ENCODE data around the gene B3GNT2. TPM values are rescaled to one million over a fixed set of nuclear protein-coding genes. Genes with fewer than 3 reads are reported as not detected.

Gene B3GNT2
- total and polyA plus RNA-seq, 2 experiments from 2014 or later, result 35.5 to 70.4 TPM

DNA sequence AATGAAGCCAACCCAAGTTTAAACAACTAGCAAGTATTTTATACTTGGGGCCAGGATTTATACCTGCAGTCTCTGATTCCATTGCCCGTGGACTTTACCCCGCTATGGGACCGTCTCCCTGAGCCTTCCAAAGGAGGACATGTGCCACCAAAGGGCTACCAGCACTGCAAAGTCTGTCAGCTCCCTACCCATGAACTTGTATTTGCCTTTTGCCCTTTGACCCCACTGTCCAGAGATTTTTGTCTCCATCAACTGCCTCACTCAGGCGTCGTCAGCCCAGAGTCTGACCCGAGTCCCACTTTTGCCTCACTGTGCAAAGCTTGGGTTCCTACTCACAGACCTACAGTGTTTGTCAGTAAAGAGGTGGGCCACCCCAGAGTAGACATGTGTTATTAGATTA lies 40.6 kb downstream of the B3GNT2 start:
- H3K9me3 Mint-ChIP-seq, result no peaks in the 10 kb centered on the region
- H3K4me1 Mint-ChIP-seq, result peaks cover 7% of the 10 kb centered on the region
- no peaks in the 10 kb centered on the region for H3K79me2 ChIP-seq (replicated peaks; ENCODE audit: insufficient read depth)
- DNase-seq (ENCODE audit: low spot score), result no peak
- H4K20me1 ChIP-seq (replicated peaks; ENCODE audit: insufficient read depth), result no peaks in the 10 kb centered on the region
- H3K4me2 ChIP-seq, result no peak overlapping the region
- H3K27me3 Mint-ChIP-seq (ENCODE audit: insufficient read depth, low read depth, poor library complexity), result peaks cover 2% of the 10 kb centered on the region
- no peaks in the 10 kb centered on the region for H3K4me1 ChIP-seq (ENCODE audit: insufficient read depth)
- no peak overlapping the region for H3K27ac Mint-ChIP-seq
- no peak overlapping the region for H3K27ac ChIP-seq (ENCODE audit: low read depth)
- ATAC-seq, result no peak
- no peaks in the 10 kb centered on the region for H3K36me3 Mint-ChIP-seq (ENCODE audit: low read depth)
- H3K4me3 Mint-ChIP-seq, result no peak overlapping the region
- H3K9me2 ChIP-seq (ENCODE audit: insufficient read depth), result no peaks in the 10 kb centered on the region
- H3K36me3 ChIP-seq (ENCODE audit: insufficient read depth), result no peaks in the 10 kb centered on the region
- H3F3A ChIP-seq (replicated peaks; ENCODE audit: low read depth), result no peaks in the 10 kb centered on the region
- no peak overlapping the region for H2AFZ ChIP-seq
- TF ChIP-seq, protein P1, sequence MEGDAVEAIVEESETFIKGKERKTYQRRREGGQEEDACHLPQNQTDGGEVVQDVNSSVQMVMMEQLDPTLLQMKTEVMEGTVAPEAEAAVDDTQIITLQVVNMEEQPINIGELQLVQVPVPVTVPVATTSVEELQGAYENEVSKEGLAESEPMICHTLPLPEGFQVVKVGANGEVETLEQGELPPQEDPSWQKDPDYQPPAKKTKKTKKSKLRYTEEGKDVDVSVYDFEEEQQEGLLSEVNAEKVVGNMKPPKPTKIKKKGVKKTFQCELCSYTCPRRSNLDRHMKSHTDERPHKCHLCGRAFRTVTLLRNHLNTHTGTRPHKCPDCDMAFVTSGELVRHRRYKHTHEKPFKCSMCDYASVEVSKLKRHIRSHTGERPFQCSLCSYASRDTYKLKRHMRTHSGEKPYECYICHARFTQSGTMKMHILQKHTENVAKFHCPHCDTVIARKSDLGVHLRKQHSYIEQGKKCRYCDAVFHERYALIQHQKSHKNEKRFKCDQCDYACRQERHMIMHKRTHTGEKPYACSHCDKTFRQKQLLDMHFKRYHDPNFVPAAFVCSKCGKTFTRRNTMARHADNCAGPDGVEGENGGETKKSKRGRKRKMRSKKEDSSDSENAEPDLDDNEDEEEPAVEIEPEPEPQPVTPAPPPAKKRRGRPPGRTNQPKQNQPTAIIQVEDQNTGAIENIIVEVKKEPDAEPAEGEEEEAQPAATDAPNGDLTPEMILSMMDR (conservative IDR thresholded peaks at IDR 0.05; ENCODE audit: low read depth in 2 of 2), result no peak
- TF ChIP-seq STAT1 (IDR thresholded peaks at IDR 0.05; ENCODE audit: unreplicated experiment), result no peak
- no peaks in the 10 kb centered on the region for H3K27me3 ChIP-seq (ENCODE audit: insufficient read depth)
- H3K4me3 ChIP-seq, result no peak overlapping the region

DNA sequence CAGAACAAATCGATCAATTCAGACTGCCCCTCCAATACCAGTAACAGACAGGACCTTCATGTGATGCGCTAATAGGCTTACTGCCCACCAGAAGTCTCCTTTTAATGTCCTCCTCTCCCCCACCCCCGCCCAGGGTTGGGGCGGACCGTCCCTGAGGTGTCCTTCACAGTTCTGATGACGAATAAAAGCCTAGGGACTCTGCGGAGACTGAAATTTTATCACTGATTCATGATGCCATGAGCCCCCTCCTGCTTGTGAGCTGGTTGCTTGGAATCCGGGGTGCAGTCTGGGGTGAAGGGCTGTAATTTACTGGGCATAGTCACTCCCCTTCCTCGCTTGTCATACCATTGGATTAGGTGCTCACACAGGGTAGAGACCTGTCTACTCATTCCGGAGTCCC lies 42.3 kb downstream of the B3GNT2 start:
- Histone ChIP-seq H3K4me3 (no peak overlapping the region), H4K20me1 (replicated peaks; ENCODE audit: insufficient read depth) (no peaks in the 10 kb centered on the region), H3K36me3 (ENCODE audit: insufficient read depth) (no peaks in the 10 kb centered on the region), H3K27ac (ENCODE audit: low read depth) (no peak overlapping the region), H3K79me2 (replicated peaks; ENCODE audit: insufficient read depth) (no peaks in the 10 kb centered on the region), H3K4me1 (ENCODE audit: insufficient read depth) (no peaks in the 10 kb centered on the region), H3K9me2 (ENCODE audit: insufficient read depth) (no peaks in the 10 kb centered on the region), H3K4me2 (no peak overlapping the region), H2AFZ (no peak overlapping the region), H3K27me3 (ENCODE audit: insufficient read depth) (no peaks in the 10 kb centered on the region), H3F3A (replicated peaks; ENCODE audit: low read depth) (no peaks in the 10 kb centered on the region)
- Mint-ChIP-seq H3K4me1 (peaks cover 4% of the 10 kb centered on the region; the same call in 2 of the 3 replicates), H3K27me3 (ENCODE audit: insufficient read depth, low read depth, poor library complexity) (peaks cover 2% of the 10 kb centered on the region), H3K27ac (no peak overlapping the region), H3K4me3 (no peak overlapping the region), H3K36me3 (ENCODE audit: low read depth) (no peaks in the 10 kb centered on the region), H3K9me3 (no peaks in the 10 kb centered on the region)
- no peak for DNase-seq (ENCODE audit: low spot score)
- no peak for ATAC-seq
- TF ChIP-seq, protein P2, sequence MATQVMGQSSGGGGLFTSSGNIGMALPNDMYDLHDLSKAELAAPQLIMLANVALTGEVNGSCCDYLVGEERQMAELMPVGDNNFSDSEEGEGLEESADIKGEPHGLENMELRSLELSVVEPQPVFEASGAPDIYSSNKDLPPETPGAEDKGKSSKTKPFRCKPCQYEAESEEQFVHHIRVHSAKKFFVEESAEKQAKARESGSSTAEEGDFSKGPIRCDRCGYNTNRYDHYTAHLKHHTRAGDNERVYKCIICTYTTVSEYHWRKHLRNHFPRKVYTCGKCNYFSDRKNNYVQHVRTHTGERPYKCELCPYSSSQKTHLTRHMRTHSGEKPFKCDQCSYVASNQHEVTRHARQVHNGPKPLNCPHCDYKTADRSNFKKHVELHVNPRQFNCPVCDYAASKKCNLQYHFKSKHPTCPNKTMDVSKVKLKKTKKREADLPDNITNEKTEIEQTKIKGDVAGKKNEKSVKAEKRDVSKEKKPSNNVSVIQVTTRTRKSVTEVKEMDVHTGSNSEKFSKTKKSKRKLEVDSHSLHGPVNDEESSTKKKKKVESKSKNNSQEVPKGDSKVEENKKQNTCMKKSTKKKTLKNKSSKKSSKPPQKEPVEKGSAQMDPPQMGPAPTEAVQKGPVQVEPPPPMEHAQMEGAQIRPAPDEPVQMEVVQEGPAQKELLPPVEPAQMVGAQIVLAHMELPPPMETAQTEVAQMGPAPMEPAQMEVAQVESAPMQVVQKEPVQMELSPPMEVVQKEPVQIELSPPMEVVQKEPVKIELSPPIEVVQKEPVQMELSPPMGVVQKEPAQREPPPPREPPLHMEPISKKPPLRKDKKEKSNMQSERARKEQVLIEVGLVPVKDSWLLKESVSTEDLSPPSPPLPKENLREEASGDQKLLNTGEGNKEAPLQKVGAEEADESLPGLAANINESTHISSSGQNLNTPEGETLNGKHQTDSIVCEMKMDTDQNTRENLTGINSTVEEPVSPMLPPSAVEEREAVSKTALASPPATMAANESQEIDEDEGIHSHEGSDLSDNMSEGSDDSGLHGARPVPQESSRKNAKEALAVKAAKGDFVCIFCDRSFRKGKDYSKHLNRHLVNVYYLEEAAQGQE (IDR thresholded peaks at IDR 0.05; ENCODE audit: unreplicated experiment), result no peak
- TF ChIP-seq, protein P3, sequence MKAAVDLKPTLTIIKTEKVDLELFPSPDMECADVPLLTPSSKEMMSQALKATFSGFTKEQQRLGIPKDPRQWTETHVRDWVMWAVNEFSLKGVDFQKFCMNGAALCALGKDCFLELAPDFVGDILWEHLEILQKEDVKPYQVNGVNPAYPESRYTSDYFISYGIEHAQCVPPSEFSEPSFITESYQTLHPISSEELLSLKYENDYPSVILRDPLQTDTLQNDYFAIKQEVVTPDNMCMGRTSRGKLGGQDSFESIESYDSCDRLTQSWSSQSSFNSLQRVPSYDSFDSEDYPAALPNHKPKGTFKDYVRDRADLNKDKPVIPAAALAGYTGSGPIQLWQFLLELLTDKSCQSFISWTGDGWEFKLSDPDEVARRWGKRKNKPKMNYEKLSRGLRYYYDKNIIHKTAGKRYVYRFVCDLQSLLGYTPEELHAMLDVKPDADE (IDR thresholded peaks at IDR 0.05), result no peak
- TF ChIP-seq STAT1 (IDR thresholded peaks at IDR 0.05; ENCODE audit: unreplicated experiment), result no peak
